ENCODE data around the gene ORM2. TPM values are rescaled to one million over a fixed set of nuclear protein-coding genes. Genes with fewer than 3 reads are reported as not detected.

Gene ORM2
- total and polyA plus RNA-seq, 2 donors (not counting 1 experiment from before 2014, with no cell fraction given) = not detected

DNA sequence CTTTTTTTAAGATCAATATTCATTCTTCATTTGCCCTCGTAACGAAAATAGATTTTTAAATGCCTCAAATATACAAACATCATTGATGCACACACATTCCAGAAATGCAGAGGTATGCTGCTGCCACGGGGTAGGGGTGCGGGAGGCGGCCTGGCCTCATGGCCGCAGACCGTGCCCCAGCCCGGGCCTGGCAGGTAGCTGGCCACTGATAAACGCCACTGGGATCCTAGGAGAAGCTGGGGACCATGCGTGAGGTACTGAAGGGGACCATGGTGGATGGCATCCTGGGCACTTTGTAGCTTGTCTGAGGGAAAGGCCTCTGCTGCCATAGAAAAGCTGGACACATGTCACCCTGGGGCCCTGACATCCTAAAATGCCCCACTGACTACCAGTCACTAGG lies 6.5 kb downstream of the ORM2 start:
- peak overlapping the region; percentile 37 for H3K27ac Mint-ChIP-seq
- ATAC-seq (ENCODE audit: low read depth) = no peak
- Histone ChIP-seq H4K20me1 (ENCODE audit: control insufficient read depth, insufficient read depth, low read length, poor library complexity, severe bottlenecking) (peaks cover 31% of the 10 kb centered on the region), H3K9ac (ENCODE audit: low read length) (no peak overlapping the region), H3K27me3 (replicated peaks in 1 of 4; ENCODE audit: control extremely low read depth in 1 of 4, control insufficient read depth in 3 of 4, insufficient read depth in 4 of 4, low read length in 3 of 4) (no peaks in the 10 kb centered on the region), H3K9me3 (ENCODE audit: control extremely low read depth in 1 of 3, control insufficient read depth in 2 of 3, insufficient read depth in 1 of 3, low read length in 2 of 3) (peaks cover 0 to 5% (median 0%) of the 10 kb centered on the region in 3 donors), H2AFZ (ENCODE audit: insufficient read depth, low read depth, low read length, poor library complexity, severe bottlenecking) (no peak overlapping the region), H3K27ac (ENCODE audit: low read length in 2 of 2) (no peak overlapping the region), H3K4me1 (ENCODE audit: control insufficient read depth in 2 of 2, insufficient read depth in 2 of 2, low read length in 2 of 2) (peaks cover 0 to 17% of the 10 kb centered on the region in 2 donors), H3K4me3 (ENCODE audit: control extremely low read depth in 1 of 5, extremely low read depth in 1 of 5, insufficient read depth in 1 of 5, low read depth in 2 of 5, low read length in 4 of 5) (no peak overlapping the region), H3K36me3 (replicated peaks in 1 of 2; ENCODE audit: control extremely low read depth in 1 of 2, control insufficient read depth in 1 of 2, extremely low read depth in 1 of 2, insufficient read depth in 2 of 2, low read length in 1 of 2) (peaks cover 19 to 64% of the 10 kb centered on the region in 2 experiments), H3K4me2 (replicated peaks; ENCODE audit: low read depth, low read length, poor library complexity, severe bottlenecking) (no peak overlapping the region), H3K79me2 (ENCODE audit: control insufficient read depth, insufficient read depth, low read length) (no peaks in the 10 kb centered on the region)
- ChIA-PET CTCF (interaction anchor here (1.0 to 9.3 kb wide), 6 partner anchors 55 to 317 kb away, joined by 3 to 91 read pairs (median 4); no protein-coding TSS in a partner anchor), POLR2A (no interaction called here)
- no peak overlapping the region for H3K4me3 Mint-ChIP-seq
- H3K4me1 Mint-ChIP-seq = peaks cover 37% of the 10 kb centered on the region
- WGBS (ENCODE audit: insufficient coverage) = 87% methylated on average over 8 of the region's 10 CpGs
- intact Hi-C loops (cut with micrococcal nuclease) = no loop called here
- no peaks in the 10 kb centered on the region for H3K27me3 Mint-ChIP-seq
- TF ChIP-seq, protein P1, sequence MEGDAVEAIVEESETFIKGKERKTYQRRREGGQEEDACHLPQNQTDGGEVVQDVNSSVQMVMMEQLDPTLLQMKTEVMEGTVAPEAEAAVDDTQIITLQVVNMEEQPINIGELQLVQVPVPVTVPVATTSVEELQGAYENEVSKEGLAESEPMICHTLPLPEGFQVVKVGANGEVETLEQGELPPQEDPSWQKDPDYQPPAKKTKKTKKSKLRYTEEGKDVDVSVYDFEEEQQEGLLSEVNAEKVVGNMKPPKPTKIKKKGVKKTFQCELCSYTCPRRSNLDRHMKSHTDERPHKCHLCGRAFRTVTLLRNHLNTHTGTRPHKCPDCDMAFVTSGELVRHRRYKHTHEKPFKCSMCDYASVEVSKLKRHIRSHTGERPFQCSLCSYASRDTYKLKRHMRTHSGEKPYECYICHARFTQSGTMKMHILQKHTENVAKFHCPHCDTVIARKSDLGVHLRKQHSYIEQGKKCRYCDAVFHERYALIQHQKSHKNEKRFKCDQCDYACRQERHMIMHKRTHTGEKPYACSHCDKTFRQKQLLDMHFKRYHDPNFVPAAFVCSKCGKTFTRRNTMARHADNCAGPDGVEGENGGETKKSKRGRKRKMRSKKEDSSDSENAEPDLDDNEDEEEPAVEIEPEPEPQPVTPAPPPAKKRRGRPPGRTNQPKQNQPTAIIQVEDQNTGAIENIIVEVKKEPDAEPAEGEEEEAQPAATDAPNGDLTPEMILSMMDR (IDR thresholded peaks at IDR 0.05) = no peak
- no peak for TF ChIP-seq EZH2 (IDR thresholded peaks at IDR 0.05; ENCODE audit: borderline replicate concordance, insufficient read depth, low read depth, low read length, poor library complexity, severe bottlenecking)
- H3K9me3 Mint-ChIP-seq (ENCODE audit: insufficient read depth) = no peaks in the 10 kb centered on the region
- DNase-seq = no peak

DNA sequence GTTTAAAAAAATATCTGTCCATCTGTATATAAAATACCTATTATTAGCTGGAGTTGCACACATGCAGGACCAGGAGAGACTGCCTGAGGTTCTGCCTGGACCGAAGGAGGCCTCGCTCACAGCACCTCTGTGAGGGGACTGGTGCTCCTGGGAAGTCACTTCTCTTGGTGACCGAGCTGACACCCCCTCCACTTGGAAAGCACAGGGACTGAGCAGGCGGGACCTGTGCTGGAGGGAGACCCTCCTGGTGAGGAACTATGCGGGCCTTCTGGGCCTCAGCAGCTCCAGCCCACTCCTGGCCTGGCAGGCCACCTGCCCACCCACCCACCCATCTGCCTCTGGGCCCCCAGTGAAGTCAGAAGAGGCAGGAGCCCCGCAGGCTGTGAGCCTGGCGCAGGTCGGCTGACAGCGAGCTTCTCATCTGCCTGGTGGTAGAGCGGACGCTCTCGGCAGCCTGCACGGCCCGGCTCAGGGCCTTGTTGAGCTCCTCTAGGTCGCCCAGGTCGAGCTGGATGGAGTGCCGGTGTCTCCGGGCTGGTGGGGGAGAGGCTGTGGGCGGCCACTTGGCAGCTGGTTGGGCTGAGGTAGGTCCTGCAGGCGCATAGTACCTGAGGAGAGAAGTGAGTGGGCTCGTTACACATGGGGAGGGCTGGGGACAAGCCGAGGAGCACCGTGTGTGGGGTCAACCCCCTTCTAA lies 7.2 kb downstream of the ORM2 start:
- Histone ChIP-seq H3K9ac (ENCODE audit: low read length) (no peak overlapping the region), H3K4me2 (replicated peaks; ENCODE audit: low read depth, low read length, poor library complexity, severe bottlenecking) (no peak overlapping the region), H3K9me3 (ENCODE audit: control extremely low read depth in 1 of 3, control insufficient read depth in 2 of 3, insufficient read depth in 1 of 3, low read length in 2 of 3) (peaks cover 0 to 5% (median 0%) of the 10 kb centered on the region in 3 donors), H3K36me3 (replicated peaks in 1 of 2; ENCODE audit: control extremely low read depth in 1 of 2, control insufficient read depth in 1 of 2, extremely low read depth in 1 of 2, insufficient read depth in 2 of 2, low read length in 1 of 2) (peaks cover 20 to 71% of the 10 kb centered on the region in 2 experiments), H4K20me1 (ENCODE audit: control insufficient read depth, insufficient read depth, low read length, poor library complexity, severe bottlenecking) (peaks cover 34% of the 10 kb centered on the region), H3K27me3 (replicated peaks in 1 of 4; ENCODE audit: control extremely low read depth in 1 of 4, control insufficient read depth in 3 of 4, insufficient read depth in 4 of 4, low read length in 3 of 4) (no peaks in the 10 kb centered on the region), H3K4me3 (ENCODE audit: control extremely low read depth in 1 of 5, extremely low read depth in 1 of 5, insufficient read depth in 1 of 5, low read depth in 2 of 5, low read length in 4 of 5) (no peak overlapping the region), H2AFZ (ENCODE audit: insufficient read depth, low read depth, low read length, poor library complexity, severe bottlenecking) (no peak overlapping the region), H3K79me2 (ENCODE audit: control insufficient read depth, insufficient read depth, low read length) (no peaks in the 10 kb centered on the region), H3K27ac (ENCODE audit: low read length in 2 of 2) (no peak overlapping the region), H3K4me1 (ENCODE audit: control insufficient read depth in 2 of 2, insufficient read depth in 2 of 2, low read length in 2 of 2) (peaks cover 0 to 17% of the 10 kb centered on the region in 2 donors)
- CTCF ChIA-PET = interaction anchor here (1.0 to 9.3 kb wide), 7 partner anchors 54 to 317 kb away, joined by 3 to 91 read pairs (median 4); no protein-coding TSS in a partner anchor
- DNase-seq (no peak), ATAC-seq (ENCODE audit: low read depth) (no peak)
- intact Hi-C loops (cut with micrococcal nuclease) = no loop called here
- Mint-ChIP-seq H3K27me3 (no peaks in the 10 kb centered on the region), H3K4me3 (no peak overlapping the region), H3K9me3 (ENCODE audit: insufficient read depth) (no peaks in the 10 kb centered on the region), H3K27ac (peak overlapping the region; percentile 53), H3K4me1 (peaks cover 35% of the 10 kb centered on the region)
- TF ChIP-seq EZH2 (IDR thresholded peaks at IDR 0.05; ENCODE audit: borderline replicate concordance, insufficient read depth, low read depth, low read length, poor library complexity, severe bottlenecking) = no peak
- TF ChIP-seq, protein P1 (IDR thresholded peaks at IDR 0.05) = no peak
- WGBS (ENCODE audit: insufficient coverage) = over 99% methylated on average over 21 of the region's 23 CpGs
- POLR2A ChIA-PET = interaction anchor here (0.6 kb wide), 1 partner anchor 36 kb away, joined by 4 read pairs; no protein-coding TSS in a partner anchor
